HEK293 (cell line): ENCODE measurements around the gene MYOZ3.

Source experiments
- CTCF ChIP-seq: fragments of 450-650 bp; formaldehyde crosslinking; IDR thresholded peaks from 2 replicates; pipeline ENCODE4 v1.5.1; 2016; ENCODE audit warnings: missing biosample characterization, missing genetic modification characterization
- FEZF1 ChIP-seq: fragments of 450-650 bp; formaldehyde crosslinking; IDR thresholded peaks from 2 replicates; pipeline ENCODE4 v1.5.1; 2016; ENCODE audit warnings: missing biosample characterization, missing genetic modification characterization
- HIC1 ChIP-seq: fragments of 450-650 bp; formaldehyde crosslinking; IDR thresholded peaks from 2 replicates; pipeline ENCODE4 v1.5.1; 2016; ENCODE audit warnings: missing biosample characterization, missing genetic modification characterization
- IKZF3 ChIP-seq: fragments of 450-650 bp; IDR thresholded peaks from 2 replicates; pipeline ENCODE4 v1.5.0; 2018; ENCODE audit warnings: missing biosample characterization, mild to moderate bottlenecking, missing genetic modification characterization, moderate library complexity
- KLF17 ChIP-seq: fragments of 450-650 bp; formaldehyde crosslinking; IDR thresholded peaks from 2 replicates; pipeline ENCODE4 v1.5.1; 2016; ENCODE audit warnings: missing biosample characterization, missing genetic modification characterization
- PRDM10 ChIP-seq: fragments of 450-650 bp; formaldehyde crosslinking; IDR thresholded peaks from 2 replicates; pipeline ENCODE4 v1.5.1; 2016; ENCODE audit warnings: missing biosample characterization, missing genetic modification characterization
- SCRT1 ChIP-seq: fragments of 450-650 bp; formaldehyde crosslinking; IDR thresholded peaks from 2 replicates; pipeline ENCODE4 v1.5.1; 2016; ENCODE audit warnings: missing biosample characterization, missing genetic modification characterization, borderline replicate concordance
- SETDB1 ChIP-seq: IDR thresholded peaks from one replicate; pipeline ENCODE4 v1.6.1; 2017; ENCODE audit warnings: mild to moderate bottlenecking, low read length, moderate library complexity, mixed read lengths; ENCODE audit not compliant: insufficient read length
- ZBTB8A ChIP-seq: fragments of 450-650 bp; formaldehyde crosslinking; IDR thresholded peaks from 2 replicates; pipeline ENCODE4 v1.5.1; 2016; ENCODE audit warnings: missing biosample characterization, missing genetic modification characterization
- ZFP41 ChIP-seq: fragments of 450-650 bp; formaldehyde crosslinking; IDR thresholded peaks from 2 replicates; pipeline ENCODE4 v1.5.1; 2016; ENCODE audit warnings: missing biosample characterization, missing genetic modification characterization, borderline replicate concordance
- ZNF10 ChIP-seq: fragments of 450-650 bp; formaldehyde crosslinking; IDR thresholded peaks from 2 replicates; pipeline ENCODE4 v1.5.1; 2017; ENCODE audit warnings: missing biosample characterization, missing genetic modification characterization
- ZNF133 ChIP-seq: fragments of 450-650 bp; formaldehyde crosslinking; IDR thresholded peaks from 2 replicates; pipeline ENCODE4 v1.5.1; 2016; ENCODE audit warnings: missing biosample characterization, missing genetic modification characterization
- ZNF157 ChIP-seq: fragments of 450-650 bp; formaldehyde crosslinking; IDR thresholded peaks from 2 replicates; pipeline ENCODE4 v1.5.1; 2016; ENCODE audit warnings: missing biosample characterization, missing genetic modification characterization
- ZNF23 ChIP-seq: fragments of 450-650 bp; formaldehyde crosslinking; IDR thresholded peaks from 2 replicates; pipeline ENCODE4 v1.5.1; 2016; ENCODE audit warnings: missing biosample characterization, missing genetic modification characterization, borderline replicate concordance
- ZNF274 ChIP-seq, 2 experiments: fragments of 200-500 bp in 1 of 2; fragments of 450-650 bp in 1 of 2; sonication (Bioruptor generic) in 1 of 2; formaldehyde crosslinking in 1 of 2; IDR thresholded peaks; 2 replicates each; pipeline versions ENCODE4 v1.5.1 to v1.6.1; 2014 to 2016; ENCODE audit warnings: borderline replicate concordance in 1 of 2, inconsistent platforms in 1 of 2, low read length in 1 of 2, missing biosample characterization in 1 of 2, missing genetic modification characterization in 1 of 2
- ZNF280C ChIP-seq: fragments of 450-650 bp; formaldehyde crosslinking; IDR thresholded peaks from 2 replicates; pipeline ENCODE4 v1.5.1; 2016; ENCODE audit warnings: missing biosample characterization, missing genetic modification characterization
- ZNF37A ChIP-seq: fragments of 450-650 bp; IDR thresholded peaks from 2 replicates; pipeline ENCODE4 v1.5.1; 2018; ENCODE audit warnings: missing biosample characterization, missing genetic modification characterization
- ZNF473 ChIP-seq: fragments of 450-650 bp; formaldehyde crosslinking; IDR thresholded peaks from 2 replicates; pipeline ENCODE4 v1.5.1; 2017; ENCODE audit warnings: missing biosample characterization, missing genetic modification characterization
- ZNF654 ChIP-seq: fragments of 450-650 bp; formaldehyde crosslinking; IDR thresholded peaks from 2 replicates; pipeline ENCODE4 v1.5.1; 2016; ENCODE audit warnings: low read depth, missing biosample characterization, missing genetic modification characterization
- ZNF677 ChIP-seq: fragments of 450-650 bp; IDR thresholded peaks from 2 replicates; pipeline ENCODE4 v1.5.0; 2018; ENCODE audit warnings: missing biosample characterization, mild to moderate bottlenecking, missing genetic modification characterization, moderate library complexity
- ZNF692 ChIP-seq: fragments of 450-650 bp; formaldehyde crosslinking; IDR thresholded peaks from 2 replicates; pipeline ENCODE4 v1.5.1; 2016; ENCODE audit warnings: missing biosample characterization, missing genetic modification characterization
- ZNF701 ChIP-seq: fragments of 450-650 bp; formaldehyde crosslinking; IDR thresholded peaks from 2 replicates; pipeline ENCODE4 v1.5.1; 2016; ENCODE audit warnings: missing biosample characterization, missing genetic modification characterization
- ZNF776 ChIP-seq: fragments of 450-650 bp; formaldehyde crosslinking; IDR thresholded peaks from 2 replicates; pipeline ENCODE4 v1.5.0; 2017; ENCODE audit warnings: missing biosample characterization, missing genetic modification characterization, borderline replicate concordance
- ZSCAN5A ChIP-seq: fragments of 450-650 bp; formaldehyde crosslinking; IDR thresholded peaks from 2 replicates; pipeline ENCODE4 v1.5.1; 2016; ENCODE audit warnings: missing biosample characterization, missing genetic modification characterization
- ZXDB ChIP-seq: fragments of 450-650 bp; formaldehyde crosslinking; IDR thresholded peaks from 2 replicates; pipeline ENCODE4 v1.5.1; 2016; ENCODE audit warnings: missing biosample characterization, missing genetic modification characterization

Gene MYOZ3

GRCh38 chr5:150640311-150641005, 20.6 kb upstream of the MYOZ3 start, which contains the start of gene SYNPO (continued):
- TF ChIP-seq ZNF776 (tag by site-specific recombination) (no peak), IKZF3 (peak; percentile 19; the same call in 1 of the 2 replicates), ZFP41 (tag by site-specific recombination) (no peak), ZSCAN5A (tag by site-specific recombination) (no peak), SETDB1 (no peak), ZNF701 (no peak), ZNF473 (tag by site-specific recombination) (no peak), ZNF692 (tag by site-specific recombination) (peak; percentile 69), CTCF (no peak), FEZF1 (tag by site-specific recombination) (peak; percentile 51), ZNF23 (tag by site-specific recombination) (no peak), ZXDB (tag by site-specific recombination) (peak; percentile 49; the same call in 1 of the 2 replicates), ZNF133 (tag by site-specific recombination) (no peak), ZNF157 (no peak), ZNF280C (tag by site-specific recombination) (no peak), KLF17 (tag by site-specific recombination) (0 out of 2 replicates have a peak, but pooled peaks have one; percentile 35), ZNF677 (tag by site-specific recombination) (no peak), ZNF274 (IDR thresholded peaks at IDR 0.05; ENCODE audit: low read length) (no peak), ZNF274 (tag by site-specific recombination; IDR thresholded peaks at IDR 0.05; ENCODE audit: borderline replicate concordance) (no peak), PRDM10 (tag by site-specific recombination) (peak; percentile 88), ZNF37A (tag by site-specific recombination) (no peak), ZNF10 (no peak; the same call in 1 of the 2 replicates), ZBTB8A (tag by site-specific recombination) (no peak), ZNF654 (tag by site-specific recombination) (no peak), HIC1 (tag by site-specific recombination) (no peak), SCRT1 (tag by site-specific recombination) (no peak)
